Epithelial cell of proximal tubule (primary cell): ENCODE measurements around the gene PPP1R1B. TPM values are rescaled to one million over a fixed set of nuclear protein-coding genes. Genes with fewer than 3 reads are reported as not detected.

Source experiments
- DNase-seq: peaks from one replicate; pipeline ENCODE4 v3.0.0-alpha.2; 2011; ENCODE audit warnings: low read depth
- H3K4me3 ChIP-seq: 2 replicates; pipeline ENCODE4 v1.5.1; 2011; ENCODE audit warnings: low read depth, mild to moderate bottlenecking, low read length
- total RNA-seq: library from RNA; depleted of rRNA; stranded (reverse); fragments of >200 nt; gene quantifications from 2 replicates; pipeline ENCODE4 v1.2.3, GENCODE V29; 2015
- TF ChIP-seq, protein P1 (sequence below): conservative IDR thresholded peaks from 2 replicates; pipeline ENCODE4 v1.5.1; 2012; ENCODE audit warnings: low read depth, mild to moderate bottlenecking, low read length

The PPP1R1B gene
- total RNA-seq, 1 donor from 2014 or later = not detected

DNA sequence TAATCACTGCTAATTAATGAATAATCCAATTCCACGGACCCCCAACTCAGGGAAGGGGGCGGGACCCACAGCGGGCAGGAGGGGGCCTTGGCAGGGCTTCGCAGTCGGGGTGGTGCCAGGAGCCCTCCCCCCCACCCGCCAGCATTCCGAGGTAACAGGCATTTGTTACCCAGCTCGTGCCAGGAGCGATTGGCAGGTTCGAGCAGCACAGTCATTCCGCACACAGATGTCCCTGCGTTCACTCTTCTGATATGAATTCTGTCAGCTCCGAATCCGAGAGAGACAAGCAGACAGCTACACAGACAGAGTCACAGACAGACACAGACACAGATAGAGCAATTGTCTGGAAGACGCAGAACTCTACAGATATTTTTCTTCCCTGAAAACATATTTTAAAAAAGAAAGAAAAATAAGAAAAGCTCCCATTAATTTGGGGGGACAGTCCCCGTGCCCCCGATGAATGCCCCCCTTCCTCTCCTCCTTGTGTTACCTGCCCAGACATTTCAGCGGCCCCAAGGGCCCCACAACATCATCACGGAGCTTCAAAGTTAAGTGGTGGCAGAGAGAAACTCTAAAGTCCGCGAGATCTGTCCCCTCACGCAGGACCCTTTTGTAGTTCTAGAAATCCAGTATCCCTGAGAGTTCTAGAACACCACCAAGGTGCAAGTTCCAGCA is 29.2 kb upstream of the PPP1R1B start:
- no peak overlapping the region for H3K4me3 ChIP-seq
- DNase-seq = no peak
- TF ChIP-seq, protein P1, sequence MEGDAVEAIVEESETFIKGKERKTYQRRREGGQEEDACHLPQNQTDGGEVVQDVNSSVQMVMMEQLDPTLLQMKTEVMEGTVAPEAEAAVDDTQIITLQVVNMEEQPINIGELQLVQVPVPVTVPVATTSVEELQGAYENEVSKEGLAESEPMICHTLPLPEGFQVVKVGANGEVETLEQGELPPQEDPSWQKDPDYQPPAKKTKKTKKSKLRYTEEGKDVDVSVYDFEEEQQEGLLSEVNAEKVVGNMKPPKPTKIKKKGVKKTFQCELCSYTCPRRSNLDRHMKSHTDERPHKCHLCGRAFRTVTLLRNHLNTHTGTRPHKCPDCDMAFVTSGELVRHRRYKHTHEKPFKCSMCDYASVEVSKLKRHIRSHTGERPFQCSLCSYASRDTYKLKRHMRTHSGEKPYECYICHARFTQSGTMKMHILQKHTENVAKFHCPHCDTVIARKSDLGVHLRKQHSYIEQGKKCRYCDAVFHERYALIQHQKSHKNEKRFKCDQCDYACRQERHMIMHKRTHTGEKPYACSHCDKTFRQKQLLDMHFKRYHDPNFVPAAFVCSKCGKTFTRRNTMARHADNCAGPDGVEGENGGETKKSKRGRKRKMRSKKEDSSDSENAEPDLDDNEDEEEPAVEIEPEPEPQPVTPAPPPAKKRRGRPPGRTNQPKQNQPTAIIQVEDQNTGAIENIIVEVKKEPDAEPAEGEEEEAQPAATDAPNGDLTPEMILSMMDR = no peak

DNA sequence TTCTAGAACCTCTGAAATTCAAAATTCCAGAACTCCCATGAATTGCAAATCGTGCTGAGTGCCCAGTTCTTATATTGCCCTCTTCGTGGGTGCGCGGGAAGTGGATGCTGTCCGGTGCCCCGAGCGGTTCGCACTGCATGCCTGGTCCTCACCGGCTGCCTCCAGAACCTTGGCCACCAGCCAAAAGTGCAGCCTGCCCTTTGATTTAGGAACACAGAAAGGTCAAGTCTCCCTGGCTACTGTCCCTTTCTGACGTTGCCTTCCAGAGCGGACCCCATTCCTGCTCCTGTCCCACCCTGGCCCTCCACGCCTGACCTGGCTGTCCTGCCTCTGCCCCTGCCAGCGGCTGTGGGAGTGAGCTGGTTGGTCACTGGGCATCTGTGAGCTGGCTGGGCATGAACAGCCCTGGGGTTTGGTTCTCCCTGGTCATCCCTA is 28.7 kb upstream of the PPP1R1B start:
- no peak for DNase-seq
- H3K4me3 ChIP-seq = no peak overlapping the region
- TF ChIP-seq, protein P1 = no peak

DNA sequence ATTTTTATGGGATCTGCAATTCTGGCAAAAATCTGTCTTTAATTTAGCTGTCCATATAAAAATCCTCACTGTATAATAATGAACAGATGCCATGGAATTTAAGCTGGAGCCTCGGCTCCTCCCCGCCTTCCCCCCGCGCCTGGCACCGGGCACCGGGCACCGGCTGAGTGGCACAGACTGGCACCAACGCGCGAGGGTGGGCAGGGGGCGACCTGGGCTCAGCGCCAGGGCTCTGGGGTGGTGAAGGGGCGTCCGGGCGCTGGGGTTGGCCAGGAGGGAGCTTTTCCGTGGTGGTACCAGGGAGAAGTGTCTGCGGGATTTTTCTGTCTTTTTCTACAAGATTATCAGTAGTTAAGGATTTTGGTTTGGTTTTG is 28.1 kb upstream of the PPP1R1B start:
- no peak overlapping the region for H3K4me3 ChIP-seq
- TF ChIP-seq, protein P1 = no peak
- no peak for DNase-seq

DNA sequence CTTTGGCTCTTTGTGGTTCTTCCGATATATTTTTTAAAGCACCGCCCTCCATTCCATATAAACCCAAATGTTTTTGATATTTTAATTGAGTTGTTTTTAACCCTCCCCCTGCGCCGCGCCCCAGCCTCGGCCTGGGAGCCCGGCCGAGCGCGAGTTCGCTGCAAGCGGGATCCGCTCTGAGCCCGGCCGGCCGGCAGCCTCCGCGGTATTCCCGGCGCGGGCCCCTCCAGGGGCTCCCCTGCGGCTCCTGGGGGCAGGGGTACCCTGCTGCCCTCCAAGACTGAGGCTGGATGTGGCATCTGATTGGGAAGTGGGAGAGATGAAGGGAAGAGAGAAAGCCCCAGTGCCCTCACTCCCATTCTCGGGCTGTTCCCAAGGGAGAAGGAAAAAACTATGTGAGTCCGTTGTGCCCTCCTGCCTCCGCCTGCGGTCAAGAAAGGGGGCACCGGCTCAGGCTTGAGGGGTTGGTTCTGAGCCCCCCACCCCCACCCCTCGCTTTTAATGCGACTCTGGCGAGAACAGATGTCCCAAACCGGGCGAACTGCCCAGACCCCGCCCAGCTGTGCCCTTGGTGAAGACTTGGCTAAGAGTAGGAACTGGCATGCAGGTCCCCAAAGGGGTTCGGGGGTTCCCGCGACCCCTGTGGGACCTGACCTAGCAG is 27.6 kb upstream of the PPP1R1B start:
- H3K4me3 ChIP-seq = no peak overlapping the region
- DNase-seq = no peak
- TF ChIP-seq, protein P1 = no peak

DNA sequence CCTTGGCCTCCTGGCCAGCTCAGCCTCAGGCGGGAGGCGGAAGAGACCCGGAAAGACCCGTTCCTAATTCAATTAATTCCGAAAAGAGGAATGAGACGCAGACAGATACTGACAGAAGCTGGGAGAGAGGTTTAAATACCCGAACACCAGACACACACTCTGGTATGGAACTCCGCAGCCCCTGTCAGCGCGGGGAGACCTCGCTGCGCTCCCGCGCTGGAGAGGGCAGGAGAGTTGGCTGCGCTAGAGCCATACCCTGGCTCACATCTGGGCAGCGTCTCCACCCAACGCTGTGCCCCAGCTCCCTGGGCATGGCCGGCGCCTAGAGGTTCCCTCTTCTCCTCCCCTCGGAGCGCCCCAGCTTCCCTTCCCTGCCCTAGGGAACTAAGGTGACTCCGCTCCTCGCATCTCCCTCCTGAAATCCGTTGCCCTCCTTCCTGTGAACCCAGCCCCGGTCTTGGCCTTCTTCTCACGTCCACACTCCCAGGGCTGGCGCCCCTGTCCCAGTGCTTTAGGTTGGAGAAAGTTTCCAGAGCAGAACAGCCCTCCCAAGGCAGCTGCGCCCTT is 27.0 kb upstream of the PPP1R1B start:
- no peak for DNase-seq
- TF ChIP-seq, protein P1 = no peak
- H3K4me3 ChIP-seq = no peak overlapping the region

DNA sequence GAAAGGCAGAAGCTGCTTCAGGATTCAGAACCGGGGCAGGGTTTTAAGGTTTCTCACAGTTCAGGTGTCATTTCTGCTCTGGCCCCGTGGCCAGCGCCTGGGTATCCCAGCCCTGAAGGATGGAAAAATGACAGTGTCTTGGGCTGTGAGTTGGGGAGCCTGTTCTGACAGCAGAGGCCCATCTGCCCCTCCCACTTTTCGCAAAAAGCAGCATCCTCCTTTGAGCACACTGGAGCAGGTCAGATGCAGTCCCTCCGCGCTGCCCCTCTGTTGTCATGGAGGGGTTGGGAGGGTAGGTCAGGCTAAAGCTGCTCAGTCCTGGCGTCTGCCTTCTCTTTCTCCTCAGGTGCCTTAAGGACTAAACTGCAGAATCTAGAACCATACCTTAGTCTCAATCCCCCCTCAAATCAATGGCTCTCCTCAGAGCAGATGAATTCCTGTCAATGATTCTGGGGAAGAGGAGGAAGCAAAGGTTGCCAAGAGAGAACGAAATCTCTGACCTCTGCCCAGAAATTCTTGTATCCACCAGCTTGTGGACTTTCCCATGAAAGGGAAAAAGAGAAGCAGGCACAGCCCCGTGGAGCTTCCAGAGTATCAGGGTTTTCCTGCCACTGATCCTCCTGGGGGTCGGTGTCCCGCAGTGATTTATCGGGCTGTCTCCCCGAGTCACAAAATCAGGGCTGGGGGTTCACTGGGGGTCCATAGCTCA is 26.3 kb upstream of the PPP1R1B start:
- H3K4me3 ChIP-seq = no peak overlapping the region
- TF ChIP-seq, protein P1 = no peak
- DNase-seq = no peak
